Thymus (tissue), 11 donors: ENCODE data around the gene CA10. TPM values are rescaled to one million over a fixed set of nuclear protein-coding genes. Genes with fewer than 3 reads are reported as not detected.

Experiments used
- DNase-seq, 9 donors: peaks; one replicate each; pipeline ENCODE4 v3.0.0-alpha.2; 2013; ENCODE audit warnings: low spot score in 9 of 9, low read depth in 6 of 9, missing footprints in 1 of 9
- H3K27ac ChIP-seq, 2 donors: one replicate each; pipeline ENCODE4 v1.5.1; 2013; ENCODE audit warnings: control low read depth in 1 of 2, low read depth in 1 of 2, low read length in 1 of 2, mild to moderate bottlenecking in 1 of 2, moderate library complexity in 1 of 2
- H3K27me3 ChIP-seq, 2 donors: one replicate each; pipeline ENCODE4 v1.5.1; 2013; ENCODE audit warnings: low read length in 1 of 2; ENCODE audit not compliant: control insufficient read depth in 2 of 2, insufficient read depth in 1 of 2
- H3K36me3 ChIP-seq, 2 donors: one replicate each; pipeline ENCODE4 v1.5.1; 2013; ENCODE audit warnings: low read length in 1 of 2, mild to moderate bottlenecking in 1 of 2, moderate library complexity in 1 of 2; ENCODE audit not compliant: control insufficient read depth in 2 of 2, insufficient read depth in 2 of 2
- H3K4me1 ChIP-seq, 2 donors: one replicate each; pipeline ENCODE4 v1.5.1; 2013; ENCODE audit warnings: low read length in 2 of 2; ENCODE audit not compliant: control insufficient read depth in 2 of 2, insufficient read depth in 2 of 2
- H3K4me3 ChIP-seq, 2 donors: one replicate each; pipeline ENCODE4 v1.5.1; 2013; ENCODE audit warnings: low read length in 2 of 2, control low read depth in 1 of 2, mild to moderate bottlenecking in 1 of 2
- H3K9me3 ChIP-seq, 2 donors: one replicate each; pipeline ENCODE4 v1.5.1; 2013; ENCODE audit warnings: low read length in 1 of 2, mild to moderate bottlenecking in 1 of 2; ENCODE audit not compliant: control insufficient read depth in 2 of 2, insufficient read depth in 1 of 2
- WGBS: extraction: QIAGEN DNeasy Blood & Tissue Kit; methylation state at CpG from one replicate; pipeline ENCODE4 v1.1.7; 2013; 5-methylcytosine and 5-hydroxymethylcytosine counted together
- polyA plus RNA-seq: library from polyadenylated mRNA; stranded (reverse); fragments of 200-250 nt; gene quantifications from one replicate; pipeline ENCODE4 v1.2.3, GENCODE V29; 2013
- total RNA-seq: library from RNA; stranded (reverse); fragments of 120-200 nt; gene quantifications from one replicate; pipeline ENCODE4 v1.2.4, GENCODE V29; 2013
- donor health status: healthy.

Gene CA10
- total and polyA plus RNA-seq, 2 donors: 0.25 to 0.61 TPM

GRCh38 chr17:52134641-52135040 is 23.9 kb downstream of the CA10 start:
- H3K27ac ChIP-seq: no peak overlapping the region
- H3K27me3 ChIP-seq: no peaks in the 10 kb centered on the region
- 84% methylated on average over 1 of the region's 1 CpG for WGBS
- H3K4me3 ChIP-seq: no peak overlapping the region
- H3K36me3 ChIP-seq: no peaks in the 10 kb centered on the region
- DNase-seq: no peak
- no peaks in the 10 kb centered on the region for H3K9me3 ChIP-seq
- H3K4me1 ChIP-seq: no peaks in the 10 kb centered on the region

DNA sequence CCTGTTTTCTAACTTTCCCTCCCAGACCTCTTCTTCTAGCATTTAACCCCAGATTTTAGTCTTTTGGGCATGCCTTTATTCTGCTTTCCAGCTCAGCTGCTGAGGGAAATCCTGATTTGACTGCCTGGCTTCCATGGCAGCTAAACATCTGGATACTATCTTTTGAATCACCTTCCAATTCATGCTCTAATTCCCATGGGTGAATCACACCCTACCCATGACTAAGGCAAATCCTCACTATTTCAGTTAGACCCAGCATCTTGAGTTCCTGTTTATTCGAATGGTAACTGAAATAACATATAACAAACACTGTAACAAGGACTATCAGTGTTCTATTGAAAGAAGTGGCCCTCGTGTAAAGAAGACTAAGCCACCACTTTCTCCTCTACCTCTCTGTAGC is 29.8 kb downstream of the CA10 start:
- Histone ChIP-seq H3K27me3 (no peaks in the 10 kb centered on the region), H3K9me3 (no peaks in the 10 kb centered on the region), H3K27ac (no peak overlapping the region), H3K4me1 (no peaks in the 10 kb centered on the region), H3K4me3 (no peak overlapping the region), H3K36me3 (no peaks in the 10 kb centered on the region)
- no peak for DNase-seq
- WGBS: 74% methylated on average over 2 of the region's 2 CpGs

- WGBS: 91% methylated on average over 7 of the region's 7 CpGs
- no peak for DNase-seq
- Histone ChIP-seq H3K27ac (no peak overlapping the region), H3K4me1 (no peaks in the 10 kb centered on the region), H3K27me3 (no peaks in the 10 kb centered on the region), H3K4me3 (no peak overlapping the region), H3K9me3 (no peaks in the 10 kb centered on the region), H3K36me3 (no peaks in the 10 kb centered on the region)
Observed at GRCh38 chr17:52124993-52125392, 33.5 kb downstream of the CA10 start.

DNA sequence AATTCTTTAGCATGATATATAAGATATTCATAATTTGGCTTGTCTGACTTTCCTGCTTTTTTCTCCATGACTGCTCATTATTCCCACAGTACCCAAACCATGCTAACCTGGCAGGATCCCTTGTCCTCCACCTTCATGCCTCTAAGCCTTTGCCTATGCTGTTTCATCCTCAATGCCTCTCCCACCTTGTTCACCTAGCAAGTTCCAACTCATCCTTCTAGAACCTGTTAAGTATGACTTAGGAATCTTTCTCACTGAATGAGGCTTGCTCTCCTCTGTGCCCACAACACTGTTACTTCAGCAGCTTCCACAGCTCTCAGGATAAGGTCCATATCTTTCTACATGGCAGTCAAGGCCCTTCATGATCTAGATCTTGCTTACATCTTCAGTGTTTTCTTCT is 34.0 kb downstream of the CA10 start:
- Histone ChIP-seq H3K27me3 (no peaks in the 10 kb centered on the region), H3K4me3 (no peak overlapping the region), H3K27ac (no peak overlapping the region), H3K4me1 (no peaks in the 10 kb centered on the region), H3K36me3 (no peaks in the 10 kb centered on the region), H3K9me3 (no peaks in the 10 kb centered on the region)
- DNase-seq: no peak

DNA sequence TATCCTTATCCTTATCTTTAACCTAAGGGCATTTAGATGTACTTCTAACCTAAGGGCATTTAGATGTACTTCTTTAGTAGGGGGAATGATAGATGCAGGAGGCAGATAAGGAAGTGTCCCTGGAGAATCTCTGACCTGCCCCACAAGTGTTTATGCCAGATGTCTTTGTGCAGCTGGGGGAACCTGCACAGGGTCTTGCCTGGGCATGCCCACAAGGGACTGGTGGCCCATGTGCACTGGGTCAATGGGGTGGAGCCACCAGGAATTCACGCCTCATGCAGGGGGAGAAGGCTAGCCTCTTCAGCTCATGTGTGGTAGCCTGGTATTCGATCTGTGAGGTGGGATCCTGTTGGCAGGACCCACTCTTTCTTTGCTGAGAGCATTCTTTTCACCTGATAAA is 38.0 kb downstream of the CA10 start:
- no peaks in the 10 kb centered on the region for H3K9me3 ChIP-seq
- no peak overlapping the region for H3K27ac ChIP-seq
- WGBS: 86% methylated on average over 2 of the region's 2 CpGs

GRCh38 chr17:52110923-52111581 is 47.5 kb downstream of the CA10 start:
- Histone ChIP-seq H3K4me1 (no peaks in the 10 kb centered on the region), H3K4me3 (no peak overlapping the region), H3K27ac (no peak overlapping the region), H3K36me3 (no peaks in the 10 kb centered on the region), H3K9me3 (no peaks in the 10 kb centered on the region), H3K27me3 (no peaks in the 10 kb centered on the region)
- no peak for DNase-seq
- 80% methylated on average over 4 of the region's 4 CpGs for WGBS

More for the DNA sequence above, 38.0 kb downstream of the CA10 start:
- H3K4me1 ChIP-seq: no peaks in the 10 kb centered on the region
- no peaks in the 10 kb centered on the region for H3K27me3 ChIP-seq
- H3K36me3 ChIP-seq: no peaks in the 10 kb centered on the region
- DNase-seq: no peak
- H3K4me3 ChIP-seq: no peak overlapping the region

- no peaks in the 10 kb centered on the region for H3K36me3 ChIP-seq
- no peak overlapping the region for H3K4me3 ChIP-seq
- no peaks in the 10 kb centered on the region for H3K27me3 ChIP-seq
- H3K9me3 ChIP-seq: no peaks in the 10 kb centered on the region
- H3K27ac ChIP-seq: no peak overlapping the region
- H3K4me1 ChIP-seq: no peaks in the 10 kb centered on the region
- 45% methylated on average over 7 of the region's 7 CpGs for WGBS
- peak in 8 of 9 donors; percentile 0 to 42 (median 12) for DNase-seq
Observed at GRCh38 chr17:52106638-52107261, 51.8 kb downstream of the CA10 start.

- Histone ChIP-seq H3K4me3 (no peak overlapping the region), H3K9me3 (no peaks in the 10 kb centered on the region), H3K27ac (no peak overlapping the region), H3K4me1 (no peaks in the 10 kb centered on the region), H3K27me3 (no peaks in the 10 kb centered on the region), H3K36me3 (no peaks in the 10 kb centered on the region)
- 76% methylated on average over 8 of the region's 8 CpGs for WGBS
- DNase-seq: no peak
Observed at GRCh38 chr17:52106072-52106471, 52.4 kb downstream of the CA10 start.

- H3K36me3 ChIP-seq: no peaks in the 10 kb centered on the region
- no peak for DNase-seq
- 97% methylated on average over 1 of the region's 1 CpG for WGBS
- H3K4me3 ChIP-seq: no peak overlapping the region
- H3K9me3 ChIP-seq: no peaks in the 10 kb centered on the region
- H3K27ac ChIP-seq: no peak overlapping the region
- no peaks in the 10 kb centered on the region for H3K4me1 ChIP-seq
- H3K27me3 ChIP-seq: no peaks in the 10 kb centered on the region
Observed at GRCh38 chr17:52105591-52105990, 52.9 kb downstream of the CA10 start.
